HG02610 (cell line): ENCODE results near the gene SYNGR3.
"Not testable (repeated sequence)": the region's sequence is repeated elsewhere in the genome, so short reads cannot be mapped to it uniquely, and the experiment has no call there.

Source experiments
- ATAC-seq: cut with Tn5 transposase; IDR thresholded peaks from one replicate; pipeline ENCODE4 v1.9.1; 2021; ENCODE audit warnings: mild to moderate bottlenecking, moderate library complexity; ENCODE audit not compliant: unreplicated experiment

SYNGR3 gene

GRCh38 chr16:2007081-2007836 is 17.5 kb downstream of the SYNGR3 start:
- no peak for ATAC-seq

DNA sequence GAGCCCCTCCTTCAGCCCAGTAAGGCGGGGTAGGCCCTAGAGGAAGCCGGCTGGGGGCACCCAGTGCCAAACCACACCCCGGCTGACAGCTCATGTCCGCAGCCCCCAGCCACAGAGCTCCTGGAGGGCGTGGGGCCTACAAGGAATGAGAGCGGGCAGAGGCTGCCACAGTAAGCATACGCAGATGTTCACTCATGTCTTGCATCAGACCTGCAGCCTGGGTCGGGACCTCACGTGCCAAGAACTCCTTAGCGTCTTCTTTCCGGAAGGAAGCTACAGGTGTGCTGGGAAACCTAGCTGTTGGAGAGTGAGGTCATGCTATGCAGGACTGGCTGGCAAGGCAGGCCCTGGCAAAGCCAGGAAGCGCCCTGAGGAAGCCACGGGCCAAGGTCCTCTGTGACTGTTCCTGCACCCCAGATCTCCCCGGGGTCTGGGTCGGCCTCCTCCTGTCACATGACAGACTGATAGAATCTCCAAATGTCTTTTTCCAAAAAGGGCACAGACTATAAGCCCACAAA is 18.3 kb downstream of the SYNGR3 start:
- no peak for ATAC-seq

GRCh38 chr16:2008631-2009163 is 18.9 kb downstream of the SYNGR3 start:
- ATAC-seq: no peak

- peak; percentile 23 for ATAC-seq
These were observed 19.5 kb downstream of the SYNGR3 start for GRCh38 chr16:2009164-2009711.

DNA sequence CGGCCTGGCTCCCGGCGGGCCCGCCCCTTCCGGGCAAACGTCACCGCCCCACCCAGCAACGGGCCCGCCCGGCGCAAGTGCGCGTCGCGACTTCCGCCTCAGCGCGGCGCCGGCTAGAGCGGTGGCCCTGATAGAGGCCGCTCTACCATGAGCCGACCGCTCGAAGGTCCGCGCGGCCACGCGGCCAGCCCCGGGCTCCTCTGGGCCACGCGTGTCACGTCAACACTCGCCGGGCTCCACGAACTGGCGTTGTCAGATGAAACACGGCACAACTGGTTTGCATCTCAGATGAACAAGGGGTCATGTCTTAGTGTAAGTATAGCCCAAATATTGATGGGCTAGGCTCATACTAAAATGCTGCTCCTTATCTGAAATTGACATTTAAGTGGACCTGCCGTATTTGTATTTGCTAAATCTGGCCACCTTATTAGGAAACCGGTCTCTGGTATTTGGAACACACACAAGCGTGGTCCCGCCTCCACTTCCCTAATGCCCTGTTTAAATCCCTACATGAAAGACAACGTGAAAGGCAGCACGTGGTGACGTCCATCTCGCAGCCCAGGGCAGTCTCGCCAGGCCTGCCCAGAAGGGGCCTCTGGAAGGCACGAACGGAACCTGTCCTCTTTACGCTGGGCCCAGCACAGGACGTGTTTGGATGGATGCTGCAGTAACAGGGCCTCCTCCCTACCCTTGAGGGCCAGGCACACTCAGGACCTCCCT is 20.2 kb downstream of the SYNGR3 start, which contains the start of gene ZNF598:
TSS of gene ZNF598 (minus strand) at position 31 of the 720 bp plus-strand sequence.
- peak; percentile 78 for ATAC-seq

- not testable (repeated sequence) for ATAC-seq
These were observed 22.0 kb downstream of the SYNGR3 start for GRCh38 chr16:2011726-2012125.

DNA sequence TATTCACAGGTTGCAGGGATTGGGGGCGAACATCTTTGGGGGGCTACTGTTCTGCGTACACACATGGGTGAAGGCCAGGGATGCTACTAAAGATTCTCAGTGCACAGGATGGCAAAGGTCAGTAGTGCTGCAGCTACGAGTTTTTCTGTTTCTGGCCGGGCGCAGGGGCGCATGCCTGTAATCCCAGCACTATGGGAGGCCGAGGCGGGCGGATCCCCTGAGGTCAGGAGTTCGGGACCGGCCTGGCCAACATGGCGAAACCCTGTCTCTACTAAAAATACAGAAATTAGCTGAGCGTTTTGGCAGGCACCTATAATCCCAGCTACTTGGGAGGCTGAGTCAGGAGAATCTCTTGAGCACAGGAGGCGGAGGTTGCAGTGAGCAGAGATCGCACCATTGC is 23.8 kb downstream of the SYNGR3 start:
- ATAC-seq: no peak

GRCh38 chr16:2015117-2015946 is 25.6 kb downstream of the SYNGR3 start:
- ATAC-seq: no peak

GRCh38 chr16:2015947-2016208 is 26.1 kb downstream of the SYNGR3 start:
- ATAC-seq: no peak

- ATAC-seq: no peak
These were observed 26.7 kb downstream of the SYNGR3 start for GRCh38 chr16:2016407-2016922.

- no peak for ATAC-seq
These were observed 29.7 kb downstream of the SYNGR3 start, which contains the start of gene NPW for GRCh38 chr16:2019518-2019920. TSS of gene NPW (plus strand) at chr16:2019785.

GRCh38 chr16:2019921-2020831 is 30.4 kb downstream of the SYNGR3 start:
- no peak for ATAC-seq

- no peak for ATAC-seq
These were observed 32.9 kb downstream of the SYNGR3 start for GRCh38 chr16:2022723-2023091.

GRCh38 chr16:2023092-2024031 is 33.6 kb downstream of the SYNGR3 start:
- no peak for ATAC-seq

- no peak for ATAC-seq
These were observed 34.3 kb downstream of the SYNGR3 start for GRCh38 chr16:2024032-2024420.

- ATAC-seq: no peak
These were observed 35.5 kb downstream of the SYNGR3 start for GRCh38 chr16:2025251-2025650.

DNA sequence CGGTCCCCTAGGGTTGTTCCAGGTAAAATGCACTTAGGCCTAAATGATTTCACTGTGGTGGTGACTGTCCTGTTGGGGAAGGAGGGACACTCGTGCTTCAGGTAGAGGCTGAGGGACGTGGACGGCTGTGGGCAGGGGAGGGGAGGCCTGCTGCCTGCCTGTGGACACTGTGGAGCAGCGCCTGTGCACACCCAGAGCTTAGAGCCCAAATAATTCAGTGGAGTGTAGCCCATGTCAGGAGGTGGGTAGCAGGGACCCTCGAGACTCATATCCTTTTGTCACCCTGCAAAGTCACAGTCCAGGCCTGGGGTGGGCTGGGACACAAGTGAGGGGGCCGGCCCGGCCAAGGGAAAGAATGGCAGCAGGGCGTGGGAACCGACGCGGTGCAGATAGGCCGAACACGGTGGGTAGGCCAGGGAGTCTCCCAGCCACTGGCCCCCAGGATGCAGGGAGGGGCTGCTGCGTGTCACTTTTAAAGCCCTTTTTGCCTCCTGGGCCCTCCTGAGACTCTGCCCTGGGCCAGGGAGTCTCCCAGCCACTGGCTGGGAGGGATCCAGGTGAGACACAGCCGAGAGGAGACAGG is 36.2 kb downstream of the SYNGR3 start:
- no peak for ATAC-seq

GRCh38 chr16:2026461-2027023 is 36.8 kb downstream of the SYNGR3 start, which contains the start of gene NHERF2:
TSS of gene NHERF2 (plus strand) at chr16:2026902. CDS start at chr16:2027006, 104 bp downstream.
- ATAC-seq: no peak
